ENCODE measurements around the gene KIAA1328.

DNA sequence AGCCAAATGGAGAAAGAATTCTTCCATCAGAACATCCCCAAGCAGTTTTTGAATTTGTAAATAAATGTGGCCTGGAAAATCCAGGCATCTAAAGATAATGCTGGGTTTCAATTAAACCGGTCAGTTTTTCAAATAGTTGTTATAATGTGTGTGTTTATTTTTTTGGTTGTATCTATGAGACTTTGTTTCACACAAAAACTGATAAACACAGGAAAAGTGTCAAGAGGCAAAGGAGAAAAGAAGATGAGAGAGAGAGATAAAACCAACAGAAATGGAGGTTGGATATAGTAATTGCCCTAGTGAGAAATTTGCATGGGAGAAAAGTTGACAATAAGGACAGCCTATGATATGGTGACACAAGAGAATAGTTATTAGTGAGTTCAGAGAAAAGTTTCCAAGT lies 68.3 kb downstream of the KIAA1328 start:
- TF ChIP-seq, protein P1, sequence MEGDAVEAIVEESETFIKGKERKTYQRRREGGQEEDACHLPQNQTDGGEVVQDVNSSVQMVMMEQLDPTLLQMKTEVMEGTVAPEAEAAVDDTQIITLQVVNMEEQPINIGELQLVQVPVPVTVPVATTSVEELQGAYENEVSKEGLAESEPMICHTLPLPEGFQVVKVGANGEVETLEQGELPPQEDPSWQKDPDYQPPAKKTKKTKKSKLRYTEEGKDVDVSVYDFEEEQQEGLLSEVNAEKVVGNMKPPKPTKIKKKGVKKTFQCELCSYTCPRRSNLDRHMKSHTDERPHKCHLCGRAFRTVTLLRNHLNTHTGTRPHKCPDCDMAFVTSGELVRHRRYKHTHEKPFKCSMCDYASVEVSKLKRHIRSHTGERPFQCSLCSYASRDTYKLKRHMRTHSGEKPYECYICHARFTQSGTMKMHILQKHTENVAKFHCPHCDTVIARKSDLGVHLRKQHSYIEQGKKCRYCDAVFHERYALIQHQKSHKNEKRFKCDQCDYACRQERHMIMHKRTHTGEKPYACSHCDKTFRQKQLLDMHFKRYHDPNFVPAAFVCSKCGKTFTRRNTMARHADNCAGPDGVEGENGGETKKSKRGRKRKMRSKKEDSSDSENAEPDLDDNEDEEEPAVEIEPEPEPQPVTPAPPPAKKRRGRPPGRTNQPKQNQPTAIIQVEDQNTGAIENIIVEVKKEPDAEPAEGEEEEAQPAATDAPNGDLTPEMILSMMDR (IDR thresholded peaks at IDR 0.05) = no peak
- TF ChIP-seq EZH2 (IDR thresholded peaks at IDR 0.05) = no peak

Data from neural progenitor cell (in vitro differentiated cells).